H1 (cell line): ENCODE data around the gene TCFL5. TPM values are rescaled to one million over a fixed set of nuclear protein-coding genes. Genes with fewer than 3 reads are reported as not detected.

Source experiments
- CTCF ChIA-PET: fragments of 300-600 bp; sonication (Branson Sonifier 250); formaldehyde crosslinking; loops from one replicate; lab custom pipeline; 2021; ENCODE audit not compliant: partially characterized antibody; lab: Charles Lee
- POLR2A ChIA-PET: fragments of 300-600 bp; sonication (Branson Sonifier 250); formaldehyde crosslinking; loops from one replicate; lab custom pipeline; 2021; ENCODE audit warnings: inconsistent platforms; ENCODE audit not compliant: partially characterized antibody; lab: Charles Lee
- DNase-seq, 2 experiments: peaks; one replicate each; pipeline versions ENCODE4 v3.0.0 to v3.0.0-alpha.2; 2010 to 2022; ENCODE audit warnings: low spot score in 2 of 2, low read depth in 1 of 2, mixed read lengths in 1 of 2
- FAIRE-seq: peaks from 2 replicates; lab custom pipeline; 2011; peaks lifted over from hg19 to GRCh38; lab: Jason Lieb, UNC
- H2AFZ ChIP-seq: 2 replicates; pipeline ENCODE4 v1.8.1; 2012; ENCODE audit warnings: low read length, inconsistent platforms
- H2AK5ac ChIP-seq: 2 replicates; pipeline ENCODE4 v1.6.1; 2013; ENCODE audit warnings: low read depth, low read length
- H2BK120ac ChIP-seq: replicated peaks from 2 replicates; pipeline ENCODE3; 2013; ENCODE audit warnings: low read depth, low read length, inconsistent platforms
- H2BK12ac ChIP-seq: 2 replicates; pipeline ENCODE4 v1.6.1; 2013; ENCODE audit warnings: low read depth, low read length
- H2BK15ac ChIP-seq: 2 replicates; pipeline ENCODE4 v1.6.1; 2013; ENCODE audit warnings: low read length
- H2BK20ac ChIP-seq: 2 replicates; pipeline ENCODE4 v1.6.1; 2013; ENCODE audit warnings: low read length
- H2BK5ac ChIP-seq: 2 replicates; pipeline ENCODE4 v1.6.1; 2013; ENCODE audit warnings: low read depth, low read length
- H3K14ac ChIP-seq: 2 replicates; pipeline ENCODE4 v1.6.1; 2013; ENCODE audit warnings: inconsistent platforms; ENCODE audit not compliant: insufficient read length
- H3K18ac ChIP-seq: 2 replicates; pipeline ENCODE4 v1.6.1; 2013; ENCODE audit warnings: low read length; ENCODE audit errors: extremely low read depth
- H3K23ac ChIP-seq: 2 replicates; pipeline ENCODE4 v1.6.1; 2013; ENCODE audit warnings: inconsistent platforms; ENCODE audit not compliant: insufficient read length
- H3K23me2 ChIP-seq: 2 replicates; pipeline ENCODE4 v1.6.1; 2013; ENCODE audit warnings: low read depth, low read length
- H3K27ac ChIP-seq: 2 replicates; pipeline ENCODE4 v1.6.1; 2011; ENCODE audit warnings: low read depth, low read length, inconsistent platforms
- H3K27me3 ChIP-seq, 4 experiments: replicated peaks in 1 of 4; 1 replicate in 1 of 4; 2 replicates in 3 of 4; pipeline versions ENCODE4 v1.6.1 to v1.8.1; 2011 to 2013; ENCODE audit warnings: low read length in 3 of 4, mild to moderate bottlenecking in 3 of 4, inconsistent platforms in 2 of 4, mixed read lengths in 2 of 4, moderate library complexity in 1 of 4; ENCODE audit not compliant: control insufficient read depth in 3 of 4, insufficient read depth in 3 of 4; ENCODE audit errors: extremely low read depth in 1 of 4
- H3K36me3 ChIP-seq, 4 experiments: 2 replicates each; pipeline versions ENCODE4 v1.6.1 to v1.8.1; 2011 to 2013; ENCODE audit warnings: mild to moderate bottlenecking in 4 of 4, low read length in 3 of 4, moderate library complexity in 2 of 4, control low read depth in 1 of 4, inconsistent platforms in 1 of 4; ENCODE audit not compliant: insufficient read depth in 4 of 4, control insufficient read depth in 2 of 4
- H3K4ac ChIP-seq: replicated peaks from 2 replicates; pipeline ENCODE3; 2013; ENCODE audit warnings: low read length, low read depth, mixed read lengths, inconsistent platforms; ENCODE audit not compliant: insufficient read length
- H3K4me1 ChIP-seq, 4 experiments: replicated peaks in 1 of 4; 1 replicate in 1 of 4; 2 replicates in 3 of 4; pipeline versions ENCODE4 v1.6.1 to v1.8.1; 2011 to 2013; ENCODE audit warnings: low read length in 3 of 4, inconsistent platforms in 2 of 4, mixed read lengths in 1 of 4; ENCODE audit not compliant: insufficient read depth in 4 of 4, control insufficient read depth in 3 of 4
- H3K4me2 ChIP-seq, 2 experiments: 2 replicates each; pipeline versions ENCODE4 v1.6.1 to v1.8.1; 2011 to 2013; ENCODE audit warnings: low read depth in 2 of 2, low read length in 2 of 2, control low read depth in 1 of 2, inconsistent platforms in 1 of 2, mild to moderate bottlenecking in 1 of 2; ENCODE audit not compliant: insufficient read depth in 1 of 2
- H3K4me3 ChIP-seq, 4 experiments: fragments of 200-600, 300-600 bp in 1 of 4; sonication (generic), shearing (Covaris generic), sonication (Bioruptor Twin) in 1 of 4; 2 replicates each; pipeline versions ENCODE4 v1.5.1 to v1.8.1; 2011 to 2016; ENCODE audit warnings: low read length in 4 of 4, low read depth in 3 of 4, control low read depth in 2 of 4, inconsistent platforms in 2 of 4, mild to moderate bottlenecking in 2 of 4, mixed read lengths in 1 of 4, moderate library complexity in 1 of 4; ENCODE audit not compliant: insufficient read depth in 2 of 4; ENCODE audit errors: extremely low read depth in 1 of 4
- H3K56ac ChIP-seq: replicated peaks from 2 replicates; pipeline ENCODE3; 2013; ENCODE audit warnings: low read depth, mild to moderate bottlenecking, mixed read lengths, low read length, inconsistent platforms; ENCODE audit not compliant: insufficient read length
- H3K79me1 ChIP-seq: 2 replicates; pipeline ENCODE4 v1.6.1; 2013; ENCODE audit warnings: low read depth, low read length, control low read depth
- H3K79me2 ChIP-seq, 2 experiments: 2 replicates each; pipeline versions ENCODE4 v1.6.1 to v1.8.1; 2012 to 2013; ENCODE audit warnings: low read length in 2 of 2, mild to moderate bottlenecking in 2 of 2, inconsistent platforms in 1 of 2; ENCODE audit not compliant: insufficient read depth in 2 of 2, control insufficient read depth in 1 of 2
- H3K9ac ChIP-seq, 4 experiments: replicated peaks in 1 of 4; 1 replicate in 1 of 4; 2 replicates in 3 of 4; pipeline versions ENCODE4 v1.6.1 to v1.8.1; 2011 to 2013; ENCODE audit warnings: low read depth in 3 of 4, low read length in 3 of 4, control low read depth in 2 of 4, mild to moderate bottlenecking in 2 of 4, moderate library complexity in 2 of 4, inconsistent platforms in 1 of 4; ENCODE audit errors: extremely low read depth in 1 of 4
- H3K9me3 ChIP-seq, 2 experiments: 2 replicates each; pipeline versions ENCODE4 v1.6.1 to v1.8.1; 2012 to 2013; ENCODE audit warnings: mild to moderate bottlenecking in 2 of 2, moderate library complexity in 2 of 2, control low read depth in 1 of 2, inconsistent platforms in 1 of 2, low read depth in 1 of 2, low read length in 1 of 2, mixed read lengths in 1 of 2; ENCODE audit not compliant: insufficient read depth in 2 of 2
- H4K20me1 ChIP-seq, 2 experiments: replicated peaks in 1 of 2; 2 replicates each; pipeline versions ENCODE3 to v1.8.1; 2011 to 2013; ENCODE audit warnings: inconsistent platforms in 2 of 2, low read length in 2 of 2, mild to moderate bottlenecking in 1 of 2; ENCODE audit not compliant: insufficient read depth in 2 of 2, control insufficient read depth in 1 of 2
- H4K5ac ChIP-seq: 2 replicates; pipeline ENCODE4 v1.6.1; 2013; ENCODE audit warnings: low read length, low read depth, mixed read lengths, inconsistent platforms; ENCODE audit not compliant: insufficient read length
- H4K8ac ChIP-seq: 2 replicates; pipeline ENCODE4 v1.8.0; 2013; ENCODE audit warnings: mild to moderate bottlenecking, moderate library complexity, low read length, inconsistent platforms; ENCODE audit not compliant: insufficient read depth; ENCODE audit errors: extremely low read depth
- H4K91ac ChIP-seq: replicated peaks from 2 replicates; pipeline ENCODE3; 2013; ENCODE audit warnings: low read length, mixed read lengths, inconsistent platforms; ENCODE audit not compliant: insufficient read length
- BCL11A ChIP-seq, 2 experiments: IDR thresholded peaks; one replicate each; pipeline ENCODE4 v1.6.1; 2011; ENCODE audit warnings: low read depth in 2 of 2, low read length in 2 of 2, mild to moderate bottlenecking in 2 of 2
- EGR1 ChIP-seq: IDR thresholded peaks from 2 replicates; pipeline ENCODE4 v1.6.1; 2011; ENCODE audit warnings: low read depth, low read length, borderline replicate concordance
- GTF2F1 ChIP-seq: IDR thresholded peaks from 2 replicates; pipeline ENCODE4 v1.6.1; 2012; ENCODE audit warnings: low read depth, low read length, improper control_type of control experiment, borderline replicate concordance
- JUND ChIP-seq: IDR thresholded peaks from 2 replicates; pipeline ENCODE4 v1.6.1; 2011; ENCODE audit warnings: mild to moderate bottlenecking, improper control_type of control experiment, low read length
- KDM4A ChIP-seq: IDR thresholded peaks from one replicate; pipeline ENCODE4 v1.7.1; 2012; ENCODE audit warnings: low read depth, mild to moderate bottlenecking, moderate library complexity, low read length, inconsistent platforms; ENCODE audit not compliant: severe bottlenecking
- RNF2 ChIP-seq: fragments of 200-900, 300-1000 bp; sonication (generic); IDR thresholded peaks from 2 replicates; pipeline ENCODE4 v1.7.1; 2016; ENCODE audit warnings: borderline replicate concordance, low read depth, mild to moderate bottlenecking, antibody characterized with exemption, low read length; ENCODE audit not compliant: poor library complexity, severe bottlenecking; ENCODE audit errors: missing control alignments
- SP4 ChIP-seq: IDR thresholded peaks from 2 replicates; pipeline ENCODE4 v1.6.1; 2012; ENCODE audit warnings: low read length, inconsistent platforms
- SUZ12 ChIP-seq: fragments of 200-600 bp; sonication (generic); IDR thresholded peaks from 2 replicates; pipeline ENCODE4 v1.6.1; 2012; ENCODE audit warnings: mild to moderate bottlenecking, inconsistent platforms, low read length, moderate library complexity, mixed read lengths
- YY1 ChIP-seq: IDR thresholded peaks from 2 replicates; pipeline ENCODE4 v1.6.1; 2011; ENCODE audit warnings: low read depth, mild to moderate bottlenecking, low read length
- WGBS, 2 experiments: shearing (Covaris generic) in 1 of 2; methylation state at CpG; one replicate each; pipeline versions ENCODE4 v1.1.6 to v1.1.7; 2013 to 2015; ENCODE audit warnings: low lambda C conversion rate in 2 of 2, mixed read lengths in 2 of 2, inconsistent platforms in 1 of 2, low coverage in 1 of 2, missing lambda C conversion rate in 1 of 2; ENCODE audit not compliant: insufficient replicate concordance in 2 of 2, insufficient coverage in 1 of 2, insufficient read length in 1 of 2; ENCODE audit errors: extremely low coverage in 1 of 2, missing lambda C conversion rate in 1 of 2; 5-methylcytosine and 5-hydroxymethylcytosine counted together
- polyA plus RNA-seq, 7 experiments: library from polyadenylated mRNA; depleted of rRNA in 3 of 7; stranded (reverse) in 5 of 7; unstranded in 2 of 7; fragments of >200 nt in 5 of 7; fragments of 200-250 nt in 2 of 7; gene quantifications; 1 replicate in 5 of 7; 2 replicates in 1 of 7; 4 replicates in 1 of 7; pipeline versions ENCODE4 v1.2.1 to v1.2.3, GENCODE V29; 2011 to 2013; ENCODE audit warnings: missing spikeins in 2 of 7, mixed read lengths in 2 of 7
- total RNA-seq: library from RNA; stranded (reverse); fragmentation: NEBNext Ultra II Directional; extraction: Animal tissue kit (Norgen Biotek cat#: 25700); gene quantifications from 2 replicates; pipeline ENCODE4 v1.2.1, GENCODE V29; 2021
- TF ChIP-seq, protein P1 (sequence below): IDR thresholded peaks from 2 replicates; pipeline ENCODE4 v1.6.1; 2012; ENCODE audit warnings: inconsistent platforms

The TCFL5 gene
- total and polyA plus RNA-seq, 2 of the 8 experiments (the other 6 are each of a cell fraction or from before 2014, with no cell fraction given) = 6.2 to 15.0 TPM

DNA sequence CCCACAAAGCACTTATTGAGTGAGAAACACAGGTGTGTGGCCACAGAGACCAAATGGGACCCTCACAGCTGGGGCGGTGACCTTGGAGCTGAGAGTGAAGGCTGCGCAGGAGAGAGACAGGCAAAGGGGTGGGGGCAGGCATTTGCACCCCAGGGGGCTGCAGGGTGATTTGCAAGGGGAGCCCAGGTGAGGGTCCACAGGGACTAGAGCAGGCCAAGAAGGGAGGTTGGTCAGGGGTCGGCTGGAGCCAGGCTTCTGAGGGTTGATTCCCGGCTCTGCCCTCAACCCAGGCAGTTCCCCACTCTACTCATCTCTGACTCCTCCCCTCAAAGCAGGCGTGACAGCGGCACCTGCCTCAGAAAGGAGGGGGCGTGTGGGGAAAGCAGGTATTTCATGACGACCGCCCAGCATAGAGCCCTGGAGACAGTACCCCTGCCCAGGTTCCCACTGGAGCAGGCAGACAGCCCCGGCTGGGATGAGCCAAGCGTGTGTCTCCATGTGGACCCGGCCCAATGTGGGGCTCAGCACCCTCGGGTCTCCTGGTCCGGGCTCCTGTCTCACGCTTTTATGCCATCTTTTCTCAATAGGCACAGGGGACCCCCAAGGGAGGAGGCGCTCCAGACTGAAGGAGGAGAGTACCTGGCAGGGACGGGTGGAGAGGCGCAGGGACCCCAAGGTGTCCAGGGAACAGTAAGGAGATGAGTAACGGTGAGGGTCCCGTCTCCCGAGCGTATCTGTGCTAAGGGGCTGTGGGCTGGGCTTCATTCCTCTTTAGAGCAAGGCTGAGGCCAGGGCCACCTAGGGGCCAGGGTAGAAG, 68.5 kb downstream of the TCFL5 start:
- H2AFZ ChIP-seq = no peak overlapping the region
- H3K23me2 ChIP-seq = peaks cover 7% of the 10 kb centered on the region; the same call in 1 of the 2 replicates
- H4K8ac ChIP-seq = peak overlapping the region; percentile 59; the same call in 1 of the 2 replicates
- no peaks in the 10 kb centered on the region for H3K36me3 ChIP-seq
- 79% methylated on average over 20 of the region's 22 CpGs; no CpG with 5 or more reads in 1 of the 2 experiments for WGBS, 2 experiments
- H3K18ac ChIP-seq = no peak overlapping the region
- H3K9ac ChIP-seq = no peak overlapping the region
- H4K91ac ChIP-seq = peak overlapping the region; percentile 95
- H2BK120ac ChIP-seq = no peak overlapping the region
- no peaks in the 10 kb centered on the region for H3K79me2 ChIP-seq
- no peak overlapping the region for H2BK20ac ChIP-seq
- no peaks in the 10 kb centered on the region for H3K79me1 ChIP-seq
- H3K4me2 ChIP-seq = peak overlapping the region; percentile 84 to 85; a peak in 2 of 4 replicates
- H3K9me3 ChIP-seq = no peaks in the 10 kb centered on the region
- no peak overlapping the region for H4K5ac ChIP-seq
- H3K56ac ChIP-seq = no peak overlapping the region
- H4K20me1 ChIP-seq = peaks cover 0 to 10% of the 10 kb centered on the region in 2 experiments
- CTCF ChIA-PET = interaction anchor here (0.9 to 6.4 kb wide), 34 partner anchors 10 to 370 kb away, joined by 3 to 65 read pairs (median 8); partner anchors contain the start of gene NTSR1
- no peak overlapping the region; the same call in 1 of the 2 replicates for H2BK5ac ChIP-seq
- H3K4ac ChIP-seq = no peak overlapping the region
- peak overlapping the region in 2 of 4 experiments; percentile 22 to 36; a peak in 3 of 8 replicates for H3K4me3 ChIP-seq
- peak overlapping the region; percentile 75; the same call in 1 of the 2 replicates for H2BK12ac ChIP-seq
- H3K14ac ChIP-seq = no peak overlapping the region
- no peak overlapping the region for H3K27ac ChIP-seq
- H2BK15ac ChIP-seq = peak overlapping the region; percentile 72; the same call in 1 of the 2 replicates
- FAIRE-seq = no peak
- POLR2A ChIA-PET = interaction anchor here (1.3 to 2.1 kb wide), 4 partner anchors 11 to 151 kb away, joined by 4 to 10 read pairs (median 5); partner anchors contain the start of genes COL9A3 and SLCO4A1
- H3K23ac ChIP-seq = no peak overlapping the region
- H3K27me3 ChIP-seq = peaks cover 0 to 18% (median 11%) of the 10 kb centered on the region in 4 experiments; a peak in 5 of 7 replicates
- no peak for DNase-seq
- H2AK5ac ChIP-seq = peak overlapping the region; percentile 54; the same call in 1 of the 2 replicates
- H3K4me1 ChIP-seq = peaks cover 0 to 11% (median 6%) of the 10 kb centered on the region in 4 experiments; a peak in 4 of 7 replicates
- TF ChIP-seq SP4 = no peak
- no peak for TF ChIP-seq RNF2
- no peak for TF ChIP-seq JUND
- TF ChIP-seq EGR1 = no peak
- TF ChIP-seq SUZ12 = no peak
- TF ChIP-seq, protein P1, sequence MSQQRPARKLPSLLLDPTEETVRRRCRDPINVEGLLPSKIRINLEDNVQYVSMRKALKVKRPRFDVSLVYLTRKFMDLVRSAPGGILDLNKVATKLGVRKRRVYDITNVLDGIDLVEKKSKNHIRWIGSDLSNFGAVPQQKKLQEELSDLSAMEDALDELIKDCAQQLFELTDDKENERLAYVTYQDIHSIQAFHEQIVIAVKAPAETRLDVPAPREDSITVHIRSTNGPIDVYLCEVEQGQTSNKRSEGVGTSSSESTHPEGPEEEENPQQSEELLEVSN = no peak
- no peak for TF ChIP-seq YY1
- TF ChIP-seq BCL11A (IDR thresholded peaks at IDR 0.05; ENCODE audit: low read depth in 2 of 2, low read length in 2 of 2) = no peak
- TF ChIP-seq KDM4A = no peak
- TF ChIP-seq GTF2F1 = no peak
